DOHH2 (cell line): ENCODE measurements around the gene CAMKMT.

Experiments
- CTCF ChIP-seq: fragments of 200-600 bp; sonication (generic); IDR thresholded peaks from one replicate; pipeline ENCODE4 v1.5.1; 2014; ENCODE audit warnings: antibody characterized with exemption, mild to moderate bottlenecking, low read depth, low read length; ENCODE audit not compliant: poor library complexity, severe bottlenecking
- EZH2phosphoT487 ChIP-seq: fragments of 200-600 bp; sonication (generic); IDR thresholded peaks from 2 replicates; pipeline ENCODE4 v1.6.1; 2017; ENCODE audit warnings: borderline replicate concordance, mild to moderate bottlenecking, antibody characterized with exemption, low read length, moderate library complexity, mixed read lengths

- no peak for TF ChIP-seq CTCF
- no peak for TF ChIP-seq EZH2phosphoT487
Measured at GRCh38 chr2:44494006-44494405, 132.3 kb downstream of the CAMKMT start.
